Stomach (tissue), 9 donors: ENCODE data around the gene KCNN3. TPM values are rescaled to one million over a fixed set of nuclear protein-coding genes. Genes with fewer than 3 reads are reported as not detected.

Experiments used
- DNase-seq, 2 donors: peaks; one replicate each; pipeline versions ENCODE4 v3.0.0 to v3.0.0-alpha.2; 2013 to 2019
- H3K27ac ChIP-seq, 5 donors: fragments of 200-600 bp in 4 of 5; sonication (generic) in 4 of 5; one replicate each; pipeline ENCODE4 v1.5.1; 2013 to 2019; ENCODE audit warnings: mild to moderate bottlenecking in 1 of 5, moderate library complexity in 1 of 5
- H3K27me3 ChIP-seq, 3 donors: fragments of 200-600 bp; sonication (generic); one replicate each; pipeline ENCODE4 v1.5.1; 2017 to 2019; ENCODE audit warnings: mixed run types in 1 of 3
- H3K36me3 ChIP-seq, 4 donors: fragments of 200-600 bp; sonication (generic); 1 replicate in 3 of 4; 2 replicates in 1 of 4; pipeline ENCODE4 v1.5.1; 2016 to 2019
- H3K4me1 ChIP-seq, 4 donors: fragments of 200-600 bp; sonication (generic); one replicate each; pipeline ENCODE4 v1.5.1; 2016 to 2019
- H3K4me3 ChIP-seq, 4 donors: fragments of 200-600 bp; sonication (generic) in 3 of 4; one replicate each; pipeline ENCODE4 v1.5.1; 2016 to 2019; ENCODE audit warnings: mild to moderate bottlenecking in 1 of 4
- H3K9me3 ChIP-seq, 4 donors: fragments of 200-600 bp; sonication (generic); one replicate each; pipeline ENCODE4 v1.5.1; 2016 to 2019
- EP300 ChIP-seq: sonication (generic); formaldehyde crosslinking; IDR thresholded peaks from one replicate; pipeline ENCODE4 v1.6.1; 2017; ENCODE audit warnings: antibody characterized with exemption
- POLR2A ChIP-seq, 4 donors: fragments of 450-650 bp; IDR thresholded peaks; one replicate each; pipeline ENCODE4 v1.6.1; 2016; ENCODE audit warnings: antibody characterized with exemption in 4 of 4, control low read depth in 2 of 4, mild to moderate bottlenecking in 1 of 4, moderate library complexity in 1 of 4
- POLR2AphosphoS5 ChIP-seq, 3 donors: sonication (generic); formaldehyde crosslinking; IDR thresholded peaks; one replicate each; pipeline ENCODE4 v1.6.1; 2016; ENCODE audit warnings: antibody characterized with exemption in 3 of 3
- WGBS, 5 donors: extraction: QIAGEN DNeasy Blood & Tissue Kit in 3 of 5; methylation state at CpG; one replicate each; pipeline versions ENCODE4 v1.1.5 to v1.1.7; 2013 to 2018; 5-methylcytosine and 5-hydroxymethylcytosine counted together
- intact Hi-C: fragments of 100-400 bp; cut with DNase I; formaldehyde crosslinking; loops from one replicate; pipeline ENCODE4 v1.15.1; 2023; ENCODE audit warnings: low total_unique reads
- polyA plus RNA-seq, 3 donors: library from polyadenylated mRNA; stranded (reverse); fragments of 200-250 nt; gene quantifications; one replicate each; pipeline ENCODE4 v1.2.3, GENCODE V29; 2013
- total RNA-seq, 5 donors: library from RNA; depleted of rRNA; stranded (reverse); fragments of >200 nt; gene quantifications; one replicate each; pipeline versions ENCODE4 v1.1.0 to v1.2.3, GENCODE V29; 2014 to 2016
- TF ChIP-seq, protein P1 (sequence below), 7 experiments: fragments of 450-650 bp in 4 of 7; fragments of 200-600 bp in 3 of 7; sonication (generic) in 3 of 7; IDR thresholded peaks; one replicate each; pipeline ENCODE4 v1.5.1; 2016 to 2019; ENCODE audit warnings: antibody characterized with exemption in 7 of 7, control low read depth in 2 of 7, mild to moderate bottlenecking in 1 of 7
- donor health status: healthy with polysubstance abuse.
- donor health status: Bipolar disorder and iron deficiency.
- donor health status: healthy.

The KCNN3 gene
- total and polyA plus RNA-seq, 8 donors: 0.19 to 10.7 (median 2.3) TPM

GRCh38 chr1:154792899-154793298 is 77.2 kb downstream of the KCNN3 start:
- H3K27me3 ChIP-seq: peaks cover 0 to 16% (median 0%) of the 10 kb centered on the region in 3 donors
- H3K4me1 ChIP-seq: peaks cover 0 to 11% (median 5%) of the 10 kb centered on the region in 4 donors
- no peaks in the 10 kb centered on the region for H3K36me3 ChIP-seq
- no peak for DNase-seq
- H3K27ac ChIP-seq: no peak overlapping the region
- H3K4me3 ChIP-seq: no peak overlapping the region
- H3K9me3 ChIP-seq: no peaks in the 10 kb centered on the region
- intact Hi-C loops: no loop called here
- TF ChIP-seq EP300 (no peak), POLR2AphosphoS5 (IDR thresholded peaks at IDR 0.05) (no peak), POLR2A (IDR thresholded peaks at IDR 0.05) (no peak)
- TF ChIP-seq, protein P1, sequence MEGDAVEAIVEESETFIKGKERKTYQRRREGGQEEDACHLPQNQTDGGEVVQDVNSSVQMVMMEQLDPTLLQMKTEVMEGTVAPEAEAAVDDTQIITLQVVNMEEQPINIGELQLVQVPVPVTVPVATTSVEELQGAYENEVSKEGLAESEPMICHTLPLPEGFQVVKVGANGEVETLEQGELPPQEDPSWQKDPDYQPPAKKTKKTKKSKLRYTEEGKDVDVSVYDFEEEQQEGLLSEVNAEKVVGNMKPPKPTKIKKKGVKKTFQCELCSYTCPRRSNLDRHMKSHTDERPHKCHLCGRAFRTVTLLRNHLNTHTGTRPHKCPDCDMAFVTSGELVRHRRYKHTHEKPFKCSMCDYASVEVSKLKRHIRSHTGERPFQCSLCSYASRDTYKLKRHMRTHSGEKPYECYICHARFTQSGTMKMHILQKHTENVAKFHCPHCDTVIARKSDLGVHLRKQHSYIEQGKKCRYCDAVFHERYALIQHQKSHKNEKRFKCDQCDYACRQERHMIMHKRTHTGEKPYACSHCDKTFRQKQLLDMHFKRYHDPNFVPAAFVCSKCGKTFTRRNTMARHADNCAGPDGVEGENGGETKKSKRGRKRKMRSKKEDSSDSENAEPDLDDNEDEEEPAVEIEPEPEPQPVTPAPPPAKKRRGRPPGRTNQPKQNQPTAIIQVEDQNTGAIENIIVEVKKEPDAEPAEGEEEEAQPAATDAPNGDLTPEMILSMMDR (IDR thresholded peaks at IDR 0.05): no peak
- 37 to 55% (median 47%) methylated on average over 3 of the region's 3 CpGs for WGBS, 5 donors

DNA sequence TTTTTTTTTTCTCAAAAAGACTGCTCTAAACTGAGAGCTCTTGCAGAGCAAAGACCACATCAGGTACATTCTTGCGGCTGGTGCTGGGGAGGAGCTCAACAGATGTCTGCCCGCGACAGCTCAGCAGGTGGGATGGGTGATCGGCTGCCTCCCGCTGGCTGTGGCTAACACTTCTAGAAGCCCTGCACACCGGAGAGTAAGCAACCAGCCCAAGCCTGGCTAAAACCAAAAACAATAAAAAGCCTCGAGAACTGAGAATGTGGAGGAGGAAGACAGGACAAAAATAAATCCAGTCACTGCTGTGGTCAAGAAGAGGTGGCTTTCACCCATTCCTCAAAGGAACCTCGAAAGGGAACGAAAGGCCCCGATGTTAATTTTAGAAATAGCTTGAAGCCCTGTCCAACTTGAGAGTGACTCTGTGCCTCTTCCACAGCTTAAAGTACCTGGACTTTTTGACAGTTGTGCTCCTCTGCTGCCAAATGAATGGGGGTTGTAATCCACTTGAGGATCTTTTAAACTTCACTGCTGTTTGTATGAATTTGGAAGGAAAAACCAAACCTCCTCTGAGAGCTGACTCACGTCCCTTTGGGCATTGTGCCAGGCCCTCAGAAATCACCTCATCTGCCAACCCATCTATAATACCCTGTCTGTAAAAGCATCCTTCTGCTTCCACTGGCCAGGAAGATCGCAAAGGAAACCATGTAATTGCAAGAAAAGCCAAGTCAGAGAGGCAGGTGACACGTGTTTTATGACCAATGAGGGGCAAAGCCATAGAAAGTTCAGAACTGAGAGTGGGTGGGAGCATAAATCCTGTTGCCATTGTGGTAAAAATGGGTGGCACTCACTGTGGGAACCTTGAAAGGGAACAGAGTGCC is 78.6 kb downstream of the KCNN3 start:
- H3K27me3 ChIP-seq: peaks cover 0 to 16% (median 0%) of the 10 kb centered on the region in 3 donors
- intact Hi-C loops: no loop called here
- H3K27ac ChIP-seq: peak overlapping the region in 1 of 5 donors; percentile 53
- no peaks in the 10 kb centered on the region for H3K36me3 ChIP-seq
- H3K9me3 ChIP-seq: no peaks in the 10 kb centered on the region
- no peak overlapping the region for H3K4me3 ChIP-seq
- peaks cover 0 to 11% (median 5%) of the 10 kb centered on the region in 4 donors for H3K4me1 ChIP-seq
- no peak for TF ChIP-seq POLR2AphosphoS5 (IDR thresholded peaks at IDR 0.05)
- TF ChIP-seq, protein P1 (IDR thresholded peaks at IDR 0.05): no peak
- TF ChIP-seq EP300: no peak
- no peak for TF ChIP-seq POLR2A (IDR thresholded peaks at IDR 0.05)
- peak; percentile 50 to 55 for DNase-seq
- WGBS, 5 donors: 31 to 43% (median 42%) methylated on average over 13 of the region's 13 CpGs

DNA sequence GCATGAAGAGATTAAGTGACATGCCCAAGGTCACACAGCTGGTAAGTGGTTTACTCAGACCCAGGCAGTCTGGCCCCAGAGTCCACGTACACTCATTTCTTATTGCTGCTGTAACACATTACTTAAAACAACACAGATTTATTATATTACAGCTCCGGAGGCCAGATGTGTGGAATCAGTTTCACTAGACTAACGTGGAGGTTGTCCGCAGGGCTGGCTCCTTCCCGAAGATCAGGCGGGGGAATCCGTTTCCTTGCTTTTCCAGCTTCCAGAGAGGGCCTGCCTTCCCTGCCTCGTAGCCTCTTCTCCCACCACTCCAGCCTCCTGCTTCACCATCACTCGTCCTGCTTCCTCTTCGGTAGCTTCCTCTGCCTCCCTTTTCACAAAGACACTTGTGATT is 81.2 kb downstream of the KCNN3 start:
- Histone ChIP-seq H3K4me1 (peaks cover 0 to 22% (median 17%) of the 10 kb centered on the region in 4 donors), H3K4me3 (no peak overlapping the region), H3K36me3 (no peaks in the 10 kb centered on the region), H3K27me3 (peaks cover 0 to 13% (median 0%) of the 10 kb centered on the region in 3 donors), H3K27ac (peak overlapping the region in 1 of 5 donors; percentile 8), H3K9me3 (no peaks in the 10 kb centered on the region)
- TF ChIP-seq EP300 (no peak), POLR2A (IDR thresholded peaks at IDR 0.05) (no peak), POLR2AphosphoS5 (IDR thresholded peaks at IDR 0.05) (no peak)
- TF ChIP-seq, protein P1 (IDR thresholded peaks at IDR 0.05): no peak
- WGBS, 5 donors: 80 to 86% (median 85%) methylated on average over 10 of the region's 10 CpGs
- intact Hi-C loops: no loop called here
- no peak for DNase-seq

DNA sequence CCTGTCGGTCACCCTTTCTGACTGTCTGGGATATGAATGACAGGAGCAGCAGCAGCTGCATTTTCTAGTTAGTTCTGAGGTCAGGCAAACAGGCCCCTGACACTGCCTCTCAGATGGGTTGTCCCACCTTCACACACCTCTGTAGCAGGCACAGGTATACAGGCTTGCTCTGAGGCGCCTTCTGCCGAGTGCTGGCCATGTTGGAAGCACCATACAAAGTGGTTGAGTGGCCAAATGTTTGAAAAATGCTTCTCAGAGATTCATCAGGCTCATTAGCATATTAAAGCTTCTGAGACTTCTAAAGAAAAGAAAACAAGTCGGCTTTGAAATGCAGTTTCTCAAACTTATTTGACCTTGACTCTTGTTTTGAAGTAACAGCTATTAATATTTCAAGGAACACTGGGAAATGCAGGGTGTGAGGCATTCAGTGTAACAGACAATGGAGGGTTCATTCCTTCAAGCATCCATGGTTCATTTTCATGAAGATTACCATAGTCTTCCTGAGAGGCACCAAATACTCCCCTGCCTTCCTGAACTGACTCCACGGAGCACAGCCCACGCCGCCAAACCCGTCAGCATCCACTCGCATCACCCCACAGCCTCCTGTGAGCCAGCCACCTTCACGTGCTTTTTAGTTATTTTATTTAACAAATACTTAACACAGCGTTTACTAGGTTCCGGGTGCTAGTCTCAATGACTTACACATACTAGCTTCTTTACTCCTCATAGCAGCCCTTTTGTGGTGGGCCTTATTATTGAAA is 81.8 kb downstream of the KCNN3 start:
- intact Hi-C loops: no loop called here
- no peak overlapping the region for H3K27ac ChIP-seq
- peaks cover 0 to 13% (median 0%) of the 10 kb centered on the region in 3 donors for H3K27me3 ChIP-seq
- no peaks in the 10 kb centered on the region for H3K36me3 ChIP-seq
- TF ChIP-seq EP300 (no peak), POLR2AphosphoS5 (IDR thresholded peaks at IDR 0.05) (no peak), POLR2A (IDR thresholded peaks at IDR 0.05) (no peak)
- TF ChIP-seq, protein P1 (IDR thresholded peaks at IDR 0.05): no peak
- no peak for DNase-seq
- 82 to 90% (median 86%) methylated on average over 12 of the region's 12 CpGs for WGBS, 5 donors
- no peaks in the 10 kb centered on the region for H3K9me3 ChIP-seq
- peaks cover 0 to 22% (median 17%) of the 10 kb centered on the region in 4 donors for H3K4me1 ChIP-seq
- no peak overlapping the region for H3K4me3 ChIP-seq
